ENCODE data around the gene ADAMTS16. TPM values are rescaled to one million over a fixed set of nuclear protein-coding genes. Genes with fewer than 3 reads are reported as not detected.
"Not testable (repeated sequence)": the region's sequence is repeated elsewhere in the genome, so short reads cannot be mapped to it uniquely, and the experiment has no call there.

ADAMTS16 gene
- total RNA-seq, 3 donors from 2014 or later: 0.10 to 0.35 (median 0.26) TPM

DNA sequence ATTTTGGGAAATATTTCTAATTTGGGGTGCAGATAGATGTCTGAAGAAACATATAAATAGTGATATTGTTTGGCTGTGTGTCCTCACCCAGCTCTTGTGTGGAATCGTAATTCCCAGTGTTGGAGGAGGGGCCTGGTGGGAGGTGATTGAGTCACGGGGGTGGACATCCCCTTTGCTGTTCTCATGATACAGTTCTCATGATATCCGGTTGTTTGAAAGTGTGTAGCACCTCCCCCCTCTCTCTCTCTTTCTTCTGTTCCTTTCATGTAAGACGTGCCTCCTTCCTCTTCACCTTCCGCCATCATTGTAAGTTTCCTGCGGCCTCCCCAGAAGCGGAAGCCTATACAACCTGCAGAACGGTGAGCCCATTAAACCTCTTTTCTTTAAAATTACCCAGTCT, 11.4 kb upstream of the ADAMTS16 start:
- TF ChIP-seq, protein P1, sequence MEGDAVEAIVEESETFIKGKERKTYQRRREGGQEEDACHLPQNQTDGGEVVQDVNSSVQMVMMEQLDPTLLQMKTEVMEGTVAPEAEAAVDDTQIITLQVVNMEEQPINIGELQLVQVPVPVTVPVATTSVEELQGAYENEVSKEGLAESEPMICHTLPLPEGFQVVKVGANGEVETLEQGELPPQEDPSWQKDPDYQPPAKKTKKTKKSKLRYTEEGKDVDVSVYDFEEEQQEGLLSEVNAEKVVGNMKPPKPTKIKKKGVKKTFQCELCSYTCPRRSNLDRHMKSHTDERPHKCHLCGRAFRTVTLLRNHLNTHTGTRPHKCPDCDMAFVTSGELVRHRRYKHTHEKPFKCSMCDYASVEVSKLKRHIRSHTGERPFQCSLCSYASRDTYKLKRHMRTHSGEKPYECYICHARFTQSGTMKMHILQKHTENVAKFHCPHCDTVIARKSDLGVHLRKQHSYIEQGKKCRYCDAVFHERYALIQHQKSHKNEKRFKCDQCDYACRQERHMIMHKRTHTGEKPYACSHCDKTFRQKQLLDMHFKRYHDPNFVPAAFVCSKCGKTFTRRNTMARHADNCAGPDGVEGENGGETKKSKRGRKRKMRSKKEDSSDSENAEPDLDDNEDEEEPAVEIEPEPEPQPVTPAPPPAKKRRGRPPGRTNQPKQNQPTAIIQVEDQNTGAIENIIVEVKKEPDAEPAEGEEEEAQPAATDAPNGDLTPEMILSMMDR (IDR thresholded peaks at IDR 0.05): no peak
- intact Hi-C loops (cut with DNase I, micrococcal nuclease): no loop called here
- H3K4me1 ChIP-seq (ENCODE audit: low read depth): no peaks in the 10 kb centered on the region
- H3K36me3 ChIP-seq (ENCODE audit: low read depth): no peaks in the 10 kb centered on the region
- H3K4me3 ChIP-seq: no peak overlapping the region
- ATAC-seq: no peak
- no peak for DNase-seq
- no peaks in the 10 kb centered on the region for H3K9me3 ChIP-seq

DNA sequence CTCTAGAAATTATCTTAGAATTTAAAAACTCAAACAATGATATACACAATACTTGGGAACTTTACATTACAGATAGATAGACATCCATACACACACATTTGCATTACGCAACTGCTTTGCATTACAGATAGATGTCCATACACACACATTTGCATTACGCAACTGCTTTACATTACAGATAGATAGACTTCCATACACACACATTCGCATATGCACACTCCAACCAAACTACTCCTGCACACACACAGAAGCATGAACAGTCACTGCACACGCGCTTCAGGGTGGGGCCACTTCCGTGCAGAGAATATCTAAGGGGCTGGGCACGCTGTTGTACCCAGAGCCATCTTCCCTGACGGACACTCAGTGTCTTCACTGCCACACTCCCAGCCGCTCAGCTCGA, 7.9 kb upstream of the ADAMTS16 start:
- Histone ChIP-seq H3K36me3 (ENCODE audit: low read depth) (no peaks in the 10 kb centered on the region), H3K4me1 (ENCODE audit: low read depth) (no peaks in the 10 kb centered on the region), H3K4me3 (no peak overlapping the region), H3K9me3 (no peaks in the 10 kb centered on the region)
- no peak for DNase-seq
- ATAC-seq: no peak
- TF ChIP-seq, protein P1 (IDR thresholded peaks at IDR 0.05): no peak
- intact Hi-C loops (cut with DNase I, micrococcal nuclease): no loop called here

DNA sequence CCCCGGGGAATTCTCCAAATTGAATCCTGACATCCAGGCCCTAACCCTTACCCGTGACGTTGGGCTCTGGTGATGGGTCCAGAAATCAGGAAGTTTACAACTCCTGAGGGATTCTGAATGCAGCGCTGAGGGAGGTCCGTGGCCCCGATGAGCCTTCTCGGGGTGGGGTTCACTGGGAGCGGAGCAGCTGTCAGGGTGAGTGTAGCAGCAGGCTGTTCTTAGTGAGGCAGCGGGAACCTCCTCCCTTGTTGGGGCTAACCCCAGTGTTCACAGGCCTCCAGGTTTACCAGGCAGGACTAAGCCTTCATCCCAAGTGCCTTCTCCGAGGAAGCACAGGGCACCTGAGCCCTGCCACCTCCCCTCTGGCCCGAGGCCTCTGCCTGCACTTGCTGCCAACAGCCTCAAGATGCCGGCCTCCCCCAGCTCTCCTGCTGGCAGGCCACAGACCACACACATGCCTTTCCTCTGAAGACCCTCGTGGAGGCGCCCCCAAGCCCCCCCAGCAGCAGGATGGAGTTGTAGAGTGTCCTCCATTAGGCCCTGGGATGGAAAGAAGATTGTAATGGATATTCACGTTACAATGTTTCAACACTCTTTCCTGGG, 7.3 kb upstream of the ADAMTS16 start:
- Histone ChIP-seq H3K36me3 (ENCODE audit: low read depth) (no peaks in the 10 kb centered on the region), H3K4me1 (ENCODE audit: low read depth) (no peaks in the 10 kb centered on the region), H3K4me3 (no peak overlapping the region), H3K9me3 (no peaks in the 10 kb centered on the region)
- intact Hi-C loops (cut with DNase I, micrococcal nuclease): no loop called here
- DNase-seq (no peak), ATAC-seq (no peak)
- TF ChIP-seq, protein P1 (IDR thresholded peaks at IDR 0.05): no peak

DNA sequence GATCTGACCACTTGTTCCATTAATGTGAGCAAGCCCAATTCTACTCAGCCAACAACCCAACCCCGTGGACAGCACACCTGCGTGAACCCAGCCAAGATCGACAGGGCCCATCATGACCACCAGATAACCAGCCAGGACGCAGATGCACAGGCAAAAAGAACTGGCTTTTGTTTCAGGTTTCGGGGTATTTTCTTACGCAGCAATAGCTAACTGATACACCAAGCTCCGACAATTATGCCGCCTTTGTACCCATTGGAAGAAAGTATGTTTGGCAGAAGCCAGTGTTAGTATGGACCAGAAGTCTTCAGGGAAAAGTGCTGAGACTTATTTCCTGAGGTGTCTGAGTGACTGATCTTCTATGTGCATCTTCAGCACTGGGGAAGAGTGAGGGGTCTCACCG, 6.0 kb upstream of the ADAMTS16 start:
- Histone ChIP-seq H3K9me3 (no peaks in the 10 kb centered on the region), H3K4me1 (ENCODE audit: low read depth) (no peaks in the 10 kb centered on the region), H3K4me3 (no peak overlapping the region), H3K36me3 (ENCODE audit: low read depth) (no peaks in the 10 kb centered on the region)
- DNase-seq: no peak
- no peak for ATAC-seq
- TF ChIP-seq, protein P1 (IDR thresholded peaks at IDR 0.05): no peak
- intact Hi-C loops (cut with DNase I, micrococcal nuclease): no loop called here

DNA sequence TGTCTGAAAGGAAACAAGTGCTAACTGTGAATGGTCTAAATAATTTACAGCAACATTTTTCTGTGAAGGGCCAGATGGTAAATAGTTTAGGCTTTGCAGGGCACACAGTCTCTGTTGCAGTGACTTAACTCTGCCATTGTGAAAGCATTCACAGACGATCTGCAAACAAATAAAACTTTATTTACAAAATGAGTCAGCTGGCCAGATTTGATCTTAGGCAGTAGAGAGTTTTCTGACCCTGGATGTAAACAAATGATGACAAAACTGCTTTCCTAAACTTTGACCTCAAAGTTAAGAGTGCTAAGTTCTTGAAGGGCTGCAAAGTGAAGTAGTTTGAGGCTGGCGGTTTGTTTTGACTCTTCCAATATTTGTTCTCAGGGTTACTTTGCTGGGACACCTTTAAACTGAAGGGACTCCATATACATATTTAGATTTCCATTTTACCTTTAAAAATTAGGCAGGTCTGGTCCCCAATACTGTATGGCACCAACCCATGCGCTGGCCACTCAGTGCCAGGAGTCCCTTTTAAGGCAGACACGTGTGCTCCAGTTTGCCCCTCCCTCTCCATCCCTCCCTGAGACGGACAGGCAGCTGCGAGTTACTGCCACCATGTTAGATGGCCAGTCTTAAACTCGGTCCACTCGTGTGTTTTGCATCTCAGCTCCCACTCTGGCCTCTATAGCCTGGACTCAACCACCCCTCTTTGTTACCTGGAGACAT, 4.0 kb upstream of the ADAMTS16 start:
- TF ChIP-seq, protein P1 (IDR thresholded peaks at IDR 0.05): no peak
- ATAC-seq (no peak), DNase-seq (no peak)
- H3K9me3 ChIP-seq: no peaks in the 10 kb centered on the region
- H3K36me3 ChIP-seq (ENCODE audit: low read depth): no peaks in the 10 kb centered on the region
- intact Hi-C loops (cut with DNase I, micrococcal nuclease): no loop called here
- H3K4me3 ChIP-seq: no peak overlapping the region
- H3K4me1 ChIP-seq (ENCODE audit: low read depth): no peaks in the 10 kb centered on the region

DNA sequence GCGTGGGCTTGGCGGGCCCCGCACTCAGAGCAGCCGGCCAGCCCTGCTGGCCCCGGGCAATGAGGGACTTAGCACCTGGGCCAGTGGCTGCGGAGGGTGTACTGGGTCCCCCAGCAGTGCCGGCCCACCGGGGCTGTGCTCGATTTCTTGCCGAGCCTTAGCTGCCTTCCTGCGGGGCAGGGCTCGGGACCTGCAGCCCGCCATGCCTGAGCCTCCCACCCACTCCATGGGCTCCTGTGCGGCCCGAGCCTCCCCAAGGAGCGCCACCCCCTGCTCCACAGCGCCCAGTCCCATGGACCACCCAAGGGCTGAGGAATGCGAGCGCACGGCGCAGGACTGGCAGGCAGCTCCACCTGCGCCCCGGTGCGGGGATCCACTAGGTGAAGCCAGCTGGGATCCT, 2.3 kb upstream of the ADAMTS16 start:
- ATAC-seq; H3K9me3 ChIP-seq; DNase-seq; H3K4me1 ChIP-seq (ENCODE audit: low read depth); intact Hi-C loops (cut with DNase I, micrococcal nuclease); H3K4me3 ChIP-seq; H3K36me3 ChIP-seq (ENCODE audit: low read depth): not testable (repeated sequence)
